Nephron (organoid): ENCODE data around the gene RBM23.

ENCODE experiments used
- H3K27ac Mint-ChIP-seq, 3 experiments: 2 replicates each; pipeline ENCODE4 v1.8.0; 2020; ENCODE audit warnings: mixed read lengths in 3 of 3, mild to moderate bottlenecking in 2 of 3, moderate library complexity in 1 of 3
- H3K27me3 Mint-ChIP-seq: 2 replicates; pipeline ENCODE4 v1.8.0; 2021; ENCODE audit warnings: low read depth, mild to moderate bottlenecking, moderate library complexity, mixed read lengths
- H3K36me3 Mint-ChIP-seq: 2 replicates; pipeline ENCODE4 v1.8.0; 2020; ENCODE audit warnings: low read depth, mixed read lengths
- H3K4me1 Mint-ChIP-seq: 2 replicates; pipeline ENCODE4 v1.8.0; 2020; ENCODE audit warnings: mixed read lengths
- H3K4me3 Mint-ChIP-seq, 3 experiments: 2 replicates each; pipeline ENCODE4 v1.8.0; 2020; ENCODE audit warnings: mild to moderate bottlenecking in 3 of 3, mixed read lengths in 3 of 3, moderate library complexity in 2 of 3
- H3K9me3 Mint-ChIP-seq: 2 replicates; pipeline ENCODE4 v1.8.0; 2020; ENCODE audit warnings: mixed read lengths
- CTCF ChIP-seq, 3 experiments: fragments of 200-600 bp; sonication (generic); IDR thresholded peaks; one replicate each; pipeline ENCODE4 v1.5.0; 2021; ENCODE audit warnings: antibody characterized with exemption in 3 of 3; ENCODE audit not compliant: unreplicated experiment in 3 of 3

Gene RBM23

GRCh38 chr14:22910916-22911315 is 8.0 kb downstream of the RBM23 start:
- Mint-ChIP-seq H3K36me3 (peaks cover 55% of the 10 kb centered on the region), H3K9me3 (no peaks in the 10 kb centered on the region), H3K27ac (no peak overlapping the region), H3K27me3 (no peaks in the 10 kb centered on the region), H3K4me3 (no peak overlapping the region), H3K4me1 (peaks cover 9% of the 10 kb centered on the region)
- TF ChIP-seq CTCF (IDR thresholded peaks at IDR 0.05; ENCODE audit: unreplicated experiment in 3 of 3) = no peak

GRCh38 chr14:22908601-22909000 is 10.3 kb downstream of the RBM23 start:
- TF ChIP-seq CTCF (IDR thresholded peaks at IDR 0.05; ENCODE audit: unreplicated experiment in 3 of 3) = no peak
- Mint-ChIP-seq H3K36me3 (peaks cover 69% of the 10 kb centered on the region), H3K9me3 (no peaks in the 10 kb centered on the region)

GRCh38 chr14:22907429-22907828 is 11.5 kb downstream of the RBM23 start:
- peaks cover 72% of the 10 kb centered on the region for H3K36me3 Mint-ChIP-seq
- H3K27me3 Mint-ChIP-seq = no peaks in the 10 kb centered on the region

More at GRCh38 chr14:22908601-22909000, 10.3 kb downstream of the RBM23 start:
- Mint-ChIP-seq H3K27ac (no peak overlapping the region), H3K27me3 (no peaks in the 10 kb centered on the region), H3K4me1 (peaks cover 9% of the 10 kb centered on the region), H3K4me3 (no peak overlapping the region)

GRCh38 chr14:22906073-22906472 is 12.9 kb downstream of the RBM23 start:
- Mint-ChIP-seq H3K4me3 (no peak overlapping the region), H3K9me3 (no peaks in the 10 kb centered on the region), H3K4me1 (peaks cover under 1% of the 10 kb centered on the region), H3K27me3 (no peaks in the 10 kb centered on the region), H3K36me3 (peaks cover 72% of the 10 kb centered on the region), H3K27ac (no peak overlapping the region)
- TF ChIP-seq CTCF (IDR thresholded peaks at IDR 0.05; ENCODE audit: unreplicated experiment in 3 of 3) = no peak

More at GRCh38 chr14:22907429-22907828, 11.5 kb downstream of the RBM23 start:
- no peak overlapping the region for H3K27ac Mint-ChIP-seq
- no peak overlapping the region for H3K4me3 Mint-ChIP-seq
- no peak for TF ChIP-seq CTCF (IDR thresholded peaks at IDR 0.05; ENCODE audit: unreplicated experiment in 3 of 3)
- peaks cover 8% of the 10 kb centered on the region for H3K4me1 Mint-ChIP-seq
- no peaks in the 10 kb centered on the region for H3K9me3 Mint-ChIP-seq

GRCh38 chr14:22905627-22906026 is 13.3 kb downstream of the RBM23 start:
- H3K27ac Mint-ChIP-seq = no peak overlapping the region
- H3K9me3 Mint-ChIP-seq = no peaks in the 10 kb centered on the region
- H3K4me3 Mint-ChIP-seq = no peak overlapping the region
- no peaks in the 10 kb centered on the region for H3K27me3 Mint-ChIP-seq
- no peaks in the 10 kb centered on the region for H3K4me1 Mint-ChIP-seq
- peaks cover 75% of the 10 kb centered on the region for H3K36me3 Mint-ChIP-seq
- TF ChIP-seq CTCF (IDR thresholded peaks at IDR 0.05; ENCODE audit: unreplicated experiment in 3 of 3) = no peak

GRCh38 chr14:22903742-22904087 is 15.2 kb downstream of the RBM23 start:
- Mint-ChIP-seq H3K36me3 (peaks cover 70% of the 10 kb centered on the region), H3K4me3 (no peak overlapping the region), H3K4me1 (no peaks in the 10 kb centered on the region), H3K27ac (no peak overlapping the region), H3K9me3 (no peaks in the 10 kb centered on the region), H3K27me3 (no peaks in the 10 kb centered on the region)
- no peak for TF ChIP-seq CTCF (IDR thresholded peaks at IDR 0.05; ENCODE audit: unreplicated experiment in 3 of 3)
